Measurements from ENCODE around the gene EGFR.

The EGFR gene

GRCh38 chr7:55210716-55211115, 191.9 kb downstream of the EGFR start:
- H3K9me3 ChIP-seq (ENCODE audit: control insufficient read depth, low read depth, low read length) = no peaks in the 10 kb centered on the region
- H3K27me3 ChIP-seq (ENCODE audit: control insufficient read depth, insufficient read depth, low read length) = no peaks in the 10 kb centered on the region
- H3K4me3 ChIP-seq (ENCODE audit: low read length) = no peak overlapping the region
- H3K9ac ChIP-seq (ENCODE audit: low read length) = no peak overlapping the region
- H3K36me3 ChIP-seq (ENCODE audit: control insufficient read depth, low read depth, low read length) = no peaks in the 10 kb centered on the region
- H3K27ac ChIP-seq (ENCODE audit: low read length) = no peak overlapping the region
- H3K4me1 ChIP-seq (ENCODE audit: control insufficient read depth, low read depth, low read length) = no peaks in the 10 kb centered on the region

DNA sequence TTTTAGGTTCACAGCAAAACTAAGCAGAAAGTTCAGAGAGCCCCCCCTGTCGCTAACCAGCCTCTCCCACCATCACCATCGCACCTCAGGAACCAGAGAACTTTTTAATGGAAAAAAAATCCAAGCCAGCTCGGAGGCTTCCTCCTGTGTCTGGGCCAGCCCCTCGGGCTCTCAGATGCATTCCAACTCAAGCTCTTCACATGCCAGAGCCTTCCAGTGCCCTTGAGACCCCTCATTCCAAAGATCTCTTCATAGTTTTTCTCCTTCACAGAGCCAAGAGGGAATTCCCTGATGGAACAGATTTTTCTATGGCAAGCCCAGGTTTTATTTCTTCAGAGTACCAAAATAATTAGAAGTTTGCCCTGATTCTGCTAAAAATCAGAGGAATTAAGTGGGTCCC, 192.9 kb downstream of the EGFR start:
- no peak overlapping the region for H3K9ac ChIP-seq (ENCODE audit: low read length)

GRCh38 chr7:55212176-55212575, 193.4 kb downstream of the EGFR start:
- Histone ChIP-seq H3K27ac (ENCODE audit: low read length) (no peak overlapping the region), H3K4me1 (ENCODE audit: control insufficient read depth, low read depth, low read length) (no peaks in the 10 kb centered on the region), H3K9me3 (ENCODE audit: control insufficient read depth, low read depth, low read length) (no peaks in the 10 kb centered on the region)

More for the DNA sequence above, 192.9 kb downstream of the EGFR start:
- no peaks in the 10 kb centered on the region for H3K36me3 ChIP-seq (ENCODE audit: control insufficient read depth, low read depth, low read length)
- no peaks in the 10 kb centered on the region for H3K9me3 ChIP-seq (ENCODE audit: control insufficient read depth, low read depth, low read length)
- no peaks in the 10 kb centered on the region for H3K27me3 ChIP-seq (ENCODE audit: control insufficient read depth, insufficient read depth, low read length)
- no peaks in the 10 kb centered on the region for H3K4me1 ChIP-seq (ENCODE audit: control insufficient read depth, low read depth, low read length)
- H3K27ac ChIP-seq (ENCODE audit: low read length) = no peak overlapping the region
- H3K4me3 ChIP-seq (ENCODE audit: low read length) = no peak overlapping the region

DNA sequence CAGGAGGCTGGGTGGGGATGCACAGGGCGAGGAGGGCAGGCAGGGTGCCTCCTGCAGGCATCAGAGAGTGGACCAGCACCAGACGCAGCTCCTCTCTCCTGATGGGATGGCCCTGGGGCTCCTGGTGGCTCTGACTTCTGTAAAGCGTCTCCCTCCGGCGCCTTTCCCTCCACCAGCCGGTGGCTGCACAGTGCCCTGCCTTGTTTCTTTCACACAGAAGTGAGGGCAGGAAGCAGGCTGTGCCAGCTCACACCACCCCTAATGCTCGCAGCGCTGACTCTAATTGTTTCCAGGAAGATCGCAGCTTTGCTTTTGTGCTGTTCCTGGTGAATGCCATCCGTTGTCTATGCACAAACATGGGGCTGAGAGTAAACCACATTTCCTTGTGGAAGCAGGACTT, 194.0 kb downstream of the EGFR start:
- H3K27ac ChIP-seq (ENCODE audit: low read length) = no peak overlapping the region
- H3K9ac ChIP-seq (ENCODE audit: low read length) = no peak overlapping the region
- no peaks in the 10 kb centered on the region for H3K36me3 ChIP-seq (ENCODE audit: control insufficient read depth, low read depth, low read length)
- H3K27me3 ChIP-seq (ENCODE audit: control insufficient read depth, insufficient read depth, low read length) = no peaks in the 10 kb centered on the region
- H3K4me3 ChIP-seq (ENCODE audit: low read length) = no peak overlapping the region
- H3K9me3 ChIP-seq (ENCODE audit: control insufficient read depth, low read depth, low read length) = no peaks in the 10 kb centered on the region
- no peaks in the 10 kb centered on the region for H3K4me1 ChIP-seq (ENCODE audit: control insufficient read depth, low read depth, low read length)

More at GRCh38 chr7:55212176-55212575, 193.4 kb downstream of the EGFR start:
- H3K27me3 ChIP-seq (ENCODE audit: control insufficient read depth, insufficient read depth, low read length) = no peaks in the 10 kb centered on the region
- no peak overlapping the region for H3K9ac ChIP-seq (ENCODE audit: low read length)
- no peak overlapping the region for H3K4me3 ChIP-seq (ENCODE audit: low read length)
- H3K36me3 ChIP-seq (ENCODE audit: control insufficient read depth, low read depth, low read length) = no peaks in the 10 kb centered on the region

- Histone ChIP-seq H3K9ac (ENCODE audit: low read length) (no peak overlapping the region), H3K36me3 (ENCODE audit: control insufficient read depth, low read depth, low read length) (no peaks in the 10 kb centered on the region)
Observed at GRCh38 chr7:55214707-55215106, 195.9 kb downstream of the EGFR start.

GRCh38 chr7:55223023-55223422, 204.2 kb downstream of the EGFR start:
- Histone ChIP-seq H3K27ac (ENCODE audit: low read length) (no peak overlapping the region), H3K4me1 (ENCODE audit: control insufficient read depth, low read depth, low read length) (no peaks in the 10 kb centered on the region), H3K36me3 (ENCODE audit: control insufficient read depth, low read depth, low read length) (no peaks in the 10 kb centered on the region), H3K9me3 (ENCODE audit: control insufficient read depth, low read depth, low read length) (no peaks in the 10 kb centered on the region), H3K4me3 (ENCODE audit: low read length) (no peak overlapping the region), H3K27me3 (ENCODE audit: control insufficient read depth, insufficient read depth, low read length) (no peaks in the 10 kb centered on the region), H3K9ac (ENCODE audit: low read length) (no peak overlapping the region)

More at GRCh38 chr7:55214707-55215106, 195.9 kb downstream of the EGFR start:
- Histone ChIP-seq H3K27me3 (ENCODE audit: control insufficient read depth, insufficient read depth, low read length) (no peaks in the 10 kb centered on the region), H3K9me3 (ENCODE audit: control insufficient read depth, low read depth, low read length) (no peaks in the 10 kb centered on the region), H3K4me1 (ENCODE audit: control insufficient read depth, low read depth, low read length) (no peaks in the 10 kb centered on the region), H3K27ac (ENCODE audit: low read length) (no peak overlapping the region), H3K4me3 (ENCODE audit: low read length) (no peak overlapping the region)

- Histone ChIP-seq H3K27me3 (ENCODE audit: control insufficient read depth, insufficient read depth, low read length) (no peaks in the 10 kb centered on the region), H3K4me3 (ENCODE audit: low read length) (no peak overlapping the region), H3K9ac (ENCODE audit: low read length) (no peak overlapping the region), H3K27ac (ENCODE audit: low read length) (no peak overlapping the region), H3K4me1 (ENCODE audit: control insufficient read depth, low read depth, low read length) (no peaks in the 10 kb centered on the region), H3K36me3 (ENCODE audit: control insufficient read depth, low read depth, low read length) (no peaks in the 10 kb centered on the region), H3K9me3 (ENCODE audit: control insufficient read depth, low read depth, low read length) (no peaks in the 10 kb centered on the region)
Observed at GRCh38 chr7:55224111-55224510, 205.3 kb downstream of the EGFR start.

DNA sequence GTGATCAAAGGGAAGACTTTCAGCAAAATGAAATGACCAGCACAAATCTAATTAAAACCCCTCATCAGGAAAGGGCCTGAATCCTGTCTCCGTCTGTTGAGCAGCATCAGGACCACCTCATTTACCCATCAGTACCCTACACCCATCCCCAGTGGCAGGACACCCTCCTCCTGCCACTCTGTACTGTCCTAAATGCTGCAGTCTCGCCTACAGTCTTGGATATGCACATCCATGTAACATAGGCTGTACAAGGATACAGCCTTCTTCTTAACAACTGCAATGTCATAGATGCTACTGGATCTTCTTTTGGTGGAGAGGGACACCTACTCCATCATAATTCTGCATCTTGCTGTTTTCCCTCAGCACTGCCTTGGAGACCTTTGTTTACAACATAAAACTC, 206.0 kb downstream of the EGFR start:
- no peak overlapping the region for H3K27ac ChIP-seq (ENCODE audit: low read length)
- H3K9ac ChIP-seq (ENCODE audit: low read length) = no peak overlapping the region
- no peaks in the 10 kb centered on the region for H3K4me1 ChIP-seq (ENCODE audit: control insufficient read depth, low read depth, low read length)
- no peaks in the 10 kb centered on the region for H3K9me3 ChIP-seq (ENCODE audit: control insufficient read depth, low read depth, low read length)
- H3K27me3 ChIP-seq (ENCODE audit: control insufficient read depth, insufficient read depth, low read length) = no peaks in the 10 kb centered on the region
- no peaks in the 10 kb centered on the region for H3K36me3 ChIP-seq (ENCODE audit: control insufficient read depth, low read depth, low read length)
- H3K4me3 ChIP-seq (ENCODE audit: low read length) = no peak overlapping the region

DNA sequence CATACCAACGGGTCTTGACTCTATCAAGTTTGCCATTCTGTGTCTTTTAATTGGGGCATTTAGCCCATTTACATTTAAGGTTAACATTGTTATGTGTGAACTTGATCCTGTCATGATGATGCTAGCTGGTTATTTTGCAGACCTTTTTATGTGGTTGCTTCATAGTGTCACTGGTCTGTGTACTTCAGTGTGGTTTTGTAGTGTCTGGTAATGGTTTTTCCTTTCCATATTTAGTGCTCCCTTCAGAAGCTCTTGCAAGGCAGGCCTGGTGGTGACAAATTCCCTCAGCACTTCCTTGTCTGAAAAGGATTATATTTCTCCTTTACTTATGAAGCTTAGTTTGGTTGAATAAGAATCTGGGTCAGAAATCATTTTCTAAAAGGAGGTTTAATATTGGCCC, 211.2 kb downstream of the EGFR start:
- Histone ChIP-seq H3K27ac (ENCODE audit: low read length) (no peak overlapping the region), H3K4me1 (ENCODE audit: control insufficient read depth, low read depth, low read length) (no peaks in the 10 kb centered on the region), H3K4me3 (ENCODE audit: low read length) (no peak overlapping the region), H3K27me3 (ENCODE audit: control insufficient read depth, insufficient read depth, low read length) (no peaks in the 10 kb centered on the region), H3K36me3 (ENCODE audit: control insufficient read depth, low read depth, low read length) (no peaks in the 10 kb centered on the region), H3K9me3 (ENCODE audit: control insufficient read depth, low read depth, low read length) (no peaks in the 10 kb centered on the region), H3K9ac (ENCODE audit: low read length) (no peak overlapping the region)

DNA sequence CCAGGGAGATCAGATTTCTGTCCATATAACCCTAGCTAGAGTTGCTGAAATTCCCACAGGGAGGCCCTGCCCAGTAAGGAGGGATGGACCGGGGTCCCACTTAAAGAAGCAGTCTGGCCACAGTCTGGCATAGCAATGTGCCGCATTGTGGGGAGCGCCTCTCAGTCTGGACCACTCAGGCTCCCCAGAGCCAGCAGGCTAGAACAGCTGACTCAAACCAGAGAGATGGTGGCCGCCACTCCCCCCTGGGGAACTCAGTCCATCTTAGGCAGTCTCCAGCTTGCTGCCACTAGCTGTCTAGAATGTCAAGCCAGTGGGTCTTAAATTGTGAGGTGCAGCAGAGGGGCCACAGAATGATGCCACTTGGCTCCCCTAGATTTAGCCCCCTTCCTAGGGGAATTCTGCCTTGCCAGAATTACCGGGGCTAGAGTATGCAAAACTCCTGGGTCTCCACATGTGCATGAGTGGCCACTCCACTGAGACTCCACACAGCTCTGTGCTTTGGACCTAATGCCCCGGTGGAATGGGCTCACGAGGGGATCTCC, 213.0 kb downstream of the EGFR start:
- Histone ChIP-seq H3K27ac (ENCODE audit: low read length) (no peak overlapping the region), H3K4me1 (ENCODE audit: control insufficient read depth, low read depth, low read length) (no peaks in the 10 kb centered on the region), H3K4me3 (ENCODE audit: low read length) (no peak overlapping the region), H3K9ac (ENCODE audit: low read length) (no peak overlapping the region), H3K36me3 (ENCODE audit: control insufficient read depth, low read depth, low read length) (no peaks in the 10 kb centered on the region), H3K9me3 (ENCODE audit: control insufficient read depth, low read depth, low read length) (no peaks in the 10 kb centered on the region), H3K27me3 (ENCODE audit: control insufficient read depth, insufficient read depth, low read length) (no peaks in the 10 kb centered on the region)

- no peak overlapping the region for H3K9ac ChIP-seq (ENCODE audit: low read length)
- no peak overlapping the region for H3K4me3 ChIP-seq (ENCODE audit: low read length)
- H3K27ac ChIP-seq (ENCODE audit: low read length) = no peak overlapping the region
- H3K27me3 ChIP-seq (ENCODE audit: control insufficient read depth, insufficient read depth, low read length) = no peaks in the 10 kb centered on the region
- H3K9me3 ChIP-seq (ENCODE audit: control insufficient read depth, low read depth, low read length) = no peaks in the 10 kb centered on the region
- H3K4me1 ChIP-seq (ENCODE audit: control insufficient read depth, low read depth, low read length) = peaks cover 4% of the 10 kb centered on the region
- H3K36me3 ChIP-seq (ENCODE audit: control insufficient read depth, low read depth, low read length) = no peaks in the 10 kb centered on the region
Observed at GRCh38 chr7:55233001-55233400, 214.2 kb downstream of the EGFR start.

DNA sequence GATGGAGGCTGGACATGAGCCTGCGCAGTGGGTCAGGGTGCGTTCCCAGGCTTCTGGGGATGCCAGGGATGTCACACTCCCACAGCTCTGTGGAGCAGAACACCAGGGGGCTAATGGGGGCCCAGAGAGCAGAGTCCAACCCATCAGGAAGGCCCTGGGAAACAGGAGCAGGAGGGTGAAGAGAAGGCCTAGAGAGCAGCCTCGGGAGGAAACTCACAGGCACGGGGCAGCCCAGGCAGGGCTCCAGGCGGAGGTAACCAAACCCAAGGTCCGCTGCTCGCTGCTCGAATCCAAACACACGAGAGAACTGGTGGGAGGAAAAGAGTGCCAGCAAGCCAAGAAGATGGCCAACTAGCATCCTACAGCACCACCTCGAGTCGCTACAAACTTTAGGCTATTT, 215.6 kb downstream of the EGFR start:
- Histone ChIP-seq H3K9me3 (ENCODE audit: control insufficient read depth, low read depth, low read length) (no peaks in the 10 kb centered on the region), H3K36me3 (ENCODE audit: control insufficient read depth, low read depth, low read length) (no peaks in the 10 kb centered on the region), H3K9ac (ENCODE audit: low read length) (no peak overlapping the region), H3K4me1 (ENCODE audit: control insufficient read depth, low read depth, low read length) (peaks cover 4% of the 10 kb centered on the region), H3K27me3 (ENCODE audit: control insufficient read depth, insufficient read depth, low read length) (no peaks in the 10 kb centered on the region), H3K27ac (ENCODE audit: low read length) (no peak overlapping the region), H3K4me3 (ENCODE audit: low read length) (no peak overlapping the region)

Data from iPS-18a (cell line).